ENCODE measurements around the gene RGL2.
"Not testable (repeated sequence)": the region's sequence is repeated elsewhere in the genome, so short reads cannot be mapped to it uniquely, and the experiment has no call there.

Gene RGL2

GRCh38 chr6:33280539-33280938, 18.2 kb downstream of the RGL2 start:
- Histone ChIP-seq H3K4me3 (no peak overlapping the region), H3K36me3 (peaks cover 88% of the 10 kb centered on the region), H3K27ac (0 out of 2 replicates have a peak overlapping the region, but pooled peaks have one; percentile 9), H3K9ac (peak overlapping the region; percentile 13; the same call in 1 of the 2 replicates), H3K27me3 (no peaks in the 10 kb centered on the region), H3K9me3 (no peaks in the 10 kb centered on the region), H4K20me1 (peaks cover 66% of the 10 kb centered on the region), H3K4me1 (peaks cover 46% of the 10 kb centered on the region), H3K4me2 (peak overlapping the region; percentile 99; the same call in 1 of the 2 replicates)
- no peak for TF ChIP-seq Cebpa-rat (IDR thresholded peaks at IDR 0.05)

DNA sequence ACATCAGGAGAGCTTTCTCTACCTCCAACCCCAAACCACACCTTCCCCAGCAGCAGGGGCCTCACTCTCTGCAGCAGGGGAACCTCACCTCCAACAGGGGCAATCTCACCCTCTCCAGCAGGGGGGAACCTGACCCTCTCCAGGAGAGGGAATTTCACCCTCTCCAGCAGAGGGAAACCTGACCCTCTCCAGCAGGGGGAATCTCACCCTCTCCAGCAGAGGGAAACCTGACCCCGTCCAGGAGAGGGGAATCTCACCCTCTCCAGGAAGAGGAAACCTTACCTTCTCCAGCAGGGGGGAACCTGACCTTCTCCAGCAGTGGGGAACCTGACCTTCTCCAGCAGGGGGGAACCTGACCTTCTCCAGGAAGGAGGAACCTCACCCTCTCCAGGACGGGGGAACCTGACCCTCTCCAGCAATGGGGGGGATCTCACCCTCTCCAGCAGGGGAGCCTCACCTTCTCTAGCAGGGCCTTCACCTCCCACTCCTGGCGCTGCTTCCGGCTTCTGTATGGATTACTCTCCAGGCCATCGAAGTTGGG, 18.7 kb downstream of the RGL2 start:
- Histone ChIP-seq H3K4me2 (peak overlapping the region; percentile 99), H3K27me3 (no peaks in the 10 kb centered on the region), H4K20me1 (peaks cover 66% of the 10 kb centered on the region), H3K27ac (peak overlapping the region; percentile 35; the same call in 1 of the 2 replicates), H3K36me3 (peaks cover 88% of the 10 kb centered on the region), H3K9ac (peak overlapping the region; percentile 43; the same call in 1 of the 2 replicates), H3K4me3 (no peak overlapping the region), H3K9me3 (no peaks in the 10 kb centered on the region), H3K4me1 (peaks cover 51% of the 10 kb centered on the region)
- TF ChIP-seq Cebpa-rat (IDR thresholded peaks at IDR 0.05): no peak

GRCh38 chr6:33279257-33279695, 19.5 kb downstream of the RGL2 start:
- peaks cover 59% of the 10 kb centered on the region for H3K4me1 ChIP-seq
- peak overlapping the region; percentile 35; the same call in 1 of the 2 replicates for H3K27ac ChIP-seq
- peak overlapping the region; percentile 99 for H3K4me2 ChIP-seq
- H3K27me3 ChIP-seq: no peaks in the 10 kb centered on the region
- peaks cover 66% of the 10 kb centered on the region for H4K20me1 ChIP-seq
- no peak overlapping the region for H3K4me3 ChIP-seq
- H3K36me3 ChIP-seq: peaks cover 88% of the 10 kb centered on the region
- H3K9ac ChIP-seq: peak overlapping the region; percentile 43
- H3K9me3 ChIP-seq: no peaks in the 10 kb centered on the region
- no peak for TF ChIP-seq Cebpa-rat (IDR thresholded peaks at IDR 0.05)

DNA sequence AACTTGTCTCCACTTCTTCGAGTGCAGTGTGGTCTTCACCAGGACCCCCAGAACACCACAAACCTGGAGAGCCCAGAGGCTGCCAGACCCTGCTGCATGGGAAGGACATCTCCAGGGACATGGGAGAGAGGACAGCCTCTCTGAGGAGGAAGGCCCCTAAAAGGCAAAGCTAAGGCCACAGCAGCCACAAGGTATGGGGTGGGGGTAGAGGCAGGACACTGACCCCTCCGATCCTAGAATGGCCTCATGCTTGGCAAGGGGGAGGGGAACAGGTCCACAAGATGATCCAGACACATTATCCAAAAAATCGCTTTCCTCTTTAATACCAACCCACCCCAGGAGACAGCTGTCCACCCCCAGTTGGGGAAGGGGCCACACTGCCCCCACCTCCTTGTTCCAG, 19.9 kb downstream of the RGL2 start:
- Histone ChIP-seq H3K27me3 (no peaks in the 10 kb centered on the region), H4K20me1 (peaks cover 68% of the 10 kb centered on the region), H3K4me2 (peak overlapping the region; percentile 99), H3K9me3 (no peaks in the 10 kb centered on the region), H3K27ac (peak overlapping the region; percentile 35; the same call in 1 of the 2 replicates), H3K4me3 (no peak overlapping the region), H3K36me3 (peaks cover 88% of the 10 kb centered on the region), H3K9ac (peak overlapping the region; percentile 43; the same call in 1 of the 2 replicates), H3K4me1 (peaks cover 63% of the 10 kb centered on the region)
- TF ChIP-seq Cebpa-rat (IDR thresholded peaks at IDR 0.05): no peak

- Histone ChIP-seq H3K4me1 (peaks cover 68% of the 10 kb centered on the region), H3K9ac (peak overlapping the region; percentile 98), H4K20me1 (peaks cover 72% of the 10 kb centered on the region), H3K9me3 (no peaks in the 10 kb centered on the region), H3K4me2 (peak overlapping the region; percentile 99), H3K4me3 (peak overlapping the region; percentile 81; the same call in 1 of the 2 replicates), H3K36me3 (peaks cover 88% of the 10 kb centered on the region), H3K27ac (peak overlapping the region; percentile 89; the same call in 1 of the 2 replicates), H3K27me3 (no peaks in the 10 kb centered on the region)
- no peak for TF ChIP-seq Cebpa-rat (IDR thresholded peaks at IDR 0.05)
Observed at GRCh38 chr6:33278392-33278741, 20.4 kb downstream of the RGL2 start.

DNA sequence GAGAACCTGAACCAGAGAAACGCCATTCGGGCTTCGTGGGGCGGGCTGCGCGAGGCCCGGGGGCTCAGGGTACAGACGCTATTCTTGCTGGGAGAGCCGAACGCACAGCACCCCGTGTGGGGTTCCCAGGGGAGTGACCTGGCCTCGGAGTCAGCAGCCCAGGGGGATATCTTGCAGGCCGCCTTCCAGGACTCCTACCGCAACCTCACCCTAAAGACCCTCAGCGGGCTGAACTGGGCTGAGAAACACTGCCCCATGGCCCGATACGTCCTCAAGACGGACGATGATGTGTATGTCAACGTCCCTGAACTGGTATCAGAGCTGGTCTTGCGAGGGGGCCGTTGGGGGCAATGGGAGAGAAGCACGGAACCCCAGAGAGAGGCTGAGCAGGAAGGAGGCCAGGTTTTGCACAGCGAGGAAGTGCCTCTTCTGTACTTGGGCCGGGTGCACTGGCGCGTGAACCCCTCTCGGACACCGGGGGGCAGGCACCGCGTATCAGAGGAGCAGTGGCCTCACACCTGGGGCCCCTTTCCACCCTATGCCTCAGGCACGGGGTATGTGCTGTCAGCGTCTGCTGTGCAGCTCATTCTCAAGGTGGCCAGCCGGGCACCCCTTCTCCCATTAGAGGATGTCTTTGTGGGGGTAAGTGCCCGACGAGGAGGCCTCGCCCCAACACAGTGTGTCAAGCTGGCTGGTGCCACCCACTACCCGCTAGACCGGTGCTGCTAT, 20.9 kb downstream of the RGL2 start:
- Histone ChIP-seq H3K36me3 (peaks cover 88% of the 10 kb centered on the region), H3K4me1 (peaks cover 73% of the 10 kb centered on the region), H3K4me2 (peak overlapping the region; percentile 99), H3K4me3 (peak overlapping the region; percentile 81), H4K20me1 (peaks cover 77% of the 10 kb centered on the region), H3K9ac (peak overlapping the region; percentile 98), H3K27me3 (no peaks in the 10 kb centered on the region), H3K27ac (peak overlapping the region; percentile 89), H3K9me3 (no peaks in the 10 kb centered on the region)
- TF ChIP-seq Cebpa-rat (IDR thresholded peaks at IDR 0.05): no peak

DNA sequence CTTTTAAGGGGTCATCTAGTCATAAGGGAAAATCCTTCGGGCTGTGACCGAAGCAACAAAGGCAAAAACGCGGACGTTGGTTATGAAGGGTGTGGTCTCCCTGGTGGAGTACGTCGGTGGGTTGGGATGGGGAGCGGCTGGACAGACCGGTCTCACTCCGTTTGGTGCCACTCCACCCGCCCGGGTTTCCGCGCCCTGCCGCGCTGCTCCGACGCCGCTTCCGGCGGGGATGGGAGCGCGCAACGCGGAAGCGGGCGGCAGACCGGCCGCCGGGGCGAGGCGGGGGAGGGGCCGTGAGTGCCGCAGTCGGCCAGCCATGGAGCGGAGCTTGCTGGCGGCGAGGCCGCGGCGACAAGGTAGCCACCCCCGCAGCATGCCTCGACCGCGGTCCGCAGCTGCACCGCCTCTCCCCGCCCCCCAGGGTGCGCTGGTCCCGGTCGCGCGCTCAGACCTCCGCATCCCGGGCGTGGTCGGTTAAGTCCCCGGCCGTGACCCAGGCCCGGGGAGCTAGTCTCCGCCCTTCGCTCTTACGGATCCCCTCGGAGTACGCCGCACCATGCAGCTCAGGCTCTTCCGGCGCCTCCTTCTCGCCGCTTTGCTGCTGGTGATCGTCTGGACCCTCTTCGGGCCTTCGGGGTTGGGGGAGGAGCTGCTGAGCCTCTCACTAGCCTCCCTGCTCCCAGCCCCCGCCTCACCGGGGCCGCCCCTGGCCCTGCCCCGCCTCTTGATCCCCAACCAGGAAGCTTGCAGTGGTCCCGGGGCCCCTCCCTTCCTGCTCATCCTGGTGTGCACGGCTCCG, 21.7 kb downstream of the RGL2 start, which contains the start of gene B3GALT4:
Gene B3GALT4 (plus strand): TSS at position 260 of the 799 bp plus-strand sequence. CDS start 297 bp downstream, at position 557.
- Histone ChIP-seq H3K27ac (peak within 1 kb of the TSS; percentile 89), H3K9ac (peak within 1 kb of the TSS; percentile 98)

DNA sequence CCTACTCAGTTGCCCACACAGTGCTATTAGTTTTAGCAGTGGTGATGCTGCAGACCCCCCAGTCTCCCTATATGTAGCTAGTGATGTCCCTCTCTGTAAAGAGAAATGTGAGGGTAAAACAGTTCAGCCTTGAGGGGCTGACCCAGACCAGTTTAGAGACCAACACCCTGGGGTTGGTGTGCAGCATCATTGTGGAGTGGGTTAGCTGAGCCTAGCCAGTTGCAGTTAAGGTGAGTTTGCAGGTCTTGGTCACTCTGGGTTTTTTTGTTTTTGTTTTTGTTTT, 22.2 kb downstream of the RGL2 start:
- Histone ChIP-seq H3K27ac (peak overlapping the region; percentile 89), H3K9me3 (no peaks in the 10 kb centered on the region), H3K27me3 (no peaks in the 10 kb centered on the region), H3K4me3 (peak overlapping the region; percentile 81), H3K4me2 (peak overlapping the region; percentile 99), H3K4me1 (peaks cover 76% of the 10 kb centered on the region), H4K20me1 (peaks cover 84% of the 10 kb centered on the region), H3K9ac (peak overlapping the region; percentile 98), H3K36me3 (peaks cover 78% of the 10 kb centered on the region)
- no peak for TF ChIP-seq Cebpa-rat (IDR thresholded peaks at IDR 0.05)

More for the DNA sequence above, 21.7 kb downstream of the RGL2 start, which contains the start of gene B3GALT4:
- peak within 1 kb of the TSS; percentile 99 for H3K4me2 ChIP-seq
- no peak for TF ChIP-seq Cebpa-rat (IDR thresholded peaks at IDR 0.05)
- H3K36me3 ChIP-seq: peaks cover 84% of the 10 kb centered on the region
- peaks cover 84% of the 10 kb centered on the region for H4K20me1 ChIP-seq
- H3K4me1 ChIP-seq: peaks cover 76% of the 10 kb centered on the region
- no peaks in the 10 kb centered on the region for H3K27me3 ChIP-seq
- H3K4me3 ChIP-seq: peak within 1 kb of the TSS; percentile 81
- H3K9me3 ChIP-seq: no peaks in the 10 kb centered on the region

- peak overlapping the region; percentile 81 for H3K4me3 ChIP-seq
- H3K4me1 ChIP-seq: peaks cover 76% of the 10 kb centered on the region
- peak overlapping the region; percentile 99 for H3K4me2 ChIP-seq
- H3K36me3 ChIP-seq: peaks cover 73% of the 10 kb centered on the region
- peak overlapping the region; percentile 98 for H3K9ac ChIP-seq
- peak overlapping the region; percentile 89 for H3K27ac ChIP-seq
- not testable (repeated sequence) for H3K9me3 ChIP-seq, H3K27me3 ChIP-seq
- H4K20me1 ChIP-seq: peaks cover 79% of the 10 kb centered on the region
Observed at GRCh38 chr6:33275795-33276580, 22.8 kb downstream of the RGL2 start.
